Measurements from ENCODE around the gene IQSEC2. TPM values are rescaled to one million over a fixed set of nuclear protein-coding genes. Genes with fewer than 3 reads are reported as not detected.

Gene IQSEC2
- total and polyA plus RNA-seq, 9 of the 15 experiments (the other 6 are each of a cell fraction or from before 2014, with no cell fraction given): 2.7 to 41.8 (median 20.1) TPM

DNA sequence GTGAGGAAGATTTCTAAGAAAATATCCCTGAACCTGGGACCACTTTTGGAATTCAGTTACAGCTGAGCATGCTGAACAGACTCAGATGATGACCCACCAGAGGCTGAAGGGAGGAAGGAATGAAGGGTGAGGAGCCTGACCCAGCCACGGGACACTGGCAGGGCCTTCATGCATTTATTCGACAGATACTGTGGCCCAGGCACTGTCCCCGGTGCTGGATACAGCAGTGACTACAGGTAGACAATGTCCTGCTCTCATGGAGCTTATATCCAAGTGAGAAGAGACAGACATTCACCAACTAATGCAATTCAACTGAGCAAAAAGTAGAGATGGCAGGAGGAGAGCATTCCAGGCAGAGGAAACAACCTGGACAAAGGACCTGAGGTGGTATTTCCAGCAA is 2.2 kb upstream of the IQSEC2 start:
- ATAC-seq (no peak), DNase-seq (ENCODE audit: extremely low read depth in 1 of 4, low spot score in 3 of 4) (no peak), FAIRE-seq (no peak)
- Histone ChIP-seq H3K4me3 (no peak overlapping the region), H3K27me3 (ENCODE audit: control insufficient read depth in 2 of 2, insufficient read depth in 2 of 2, low read length in 2 of 2) (no peaks in the 10 kb centered on the region), H3K4me2 (ENCODE audit: insufficient read depth, low read length) (no peak overlapping the region), H3K27ac (ENCODE audit: extremely low read depth, low read depth, low read length) (no peak overlapping the region), H2AFZ (ENCODE audit: low read depth, low read length) (no peak overlapping the region), H3K36me3 (ENCODE audit: control insufficient read depth, insufficient read depth, low read length) (no peaks in the 10 kb centered on the region), H3K9ac (ENCODE audit: insufficient read depth in 1 of 2, low read depth in 2 of 2, low read length in 2 of 2) (no peak overlapping the region), H3K79me2 (ENCODE audit: control insufficient read depth, insufficient read depth, low read length) (peaks cover 23% of the 10 kb centered on the region), H3K9me3 (replicated peaks; ENCODE audit: control insufficient read depth, insufficient read depth, low read depth, low read length) (no peaks in the 10 kb centered on the region), H4K20me1 (replicated peaks; ENCODE audit: control insufficient read depth, insufficient read depth, low read length) (no peaks in the 10 kb centered on the region), H3K9me1 (ENCODE audit: control insufficient read depth, insufficient read depth, low read length) (no peaks in the 10 kb centered on the region), H3K4me1 (replicated peaks in 1 of 2; ENCODE audit: control insufficient read depth in 2 of 2, insufficient read depth in 2 of 2, low read length in 2 of 2) (peaks cover 11 to 44% of the 10 kb centered on the region in 2 experiments; a peak in 4 of 5 replicates)
- ChIA-PET CTCF (ENCODE audit: low intra/inter-chr PET ratio) (no interaction called here), POLR2A (interaction anchor here (1.2 kb wide), 1 partner anchor 139 kb away, joined by 4 read pairs; the partner anchor contains the start of genes RIBC1 and SMC1A)
- no TSS peak for BruUV-seq (replicated peaks)
- TF ChIP-seq ETV1 (tag; conservative IDR thresholded peaks at IDR 0.05; ENCODE audit: low read depth) (no peak), KHSRP (IDR thresholded peaks at IDR 0.05) (no peak)
- TF ChIP-seq, protein P1, sequence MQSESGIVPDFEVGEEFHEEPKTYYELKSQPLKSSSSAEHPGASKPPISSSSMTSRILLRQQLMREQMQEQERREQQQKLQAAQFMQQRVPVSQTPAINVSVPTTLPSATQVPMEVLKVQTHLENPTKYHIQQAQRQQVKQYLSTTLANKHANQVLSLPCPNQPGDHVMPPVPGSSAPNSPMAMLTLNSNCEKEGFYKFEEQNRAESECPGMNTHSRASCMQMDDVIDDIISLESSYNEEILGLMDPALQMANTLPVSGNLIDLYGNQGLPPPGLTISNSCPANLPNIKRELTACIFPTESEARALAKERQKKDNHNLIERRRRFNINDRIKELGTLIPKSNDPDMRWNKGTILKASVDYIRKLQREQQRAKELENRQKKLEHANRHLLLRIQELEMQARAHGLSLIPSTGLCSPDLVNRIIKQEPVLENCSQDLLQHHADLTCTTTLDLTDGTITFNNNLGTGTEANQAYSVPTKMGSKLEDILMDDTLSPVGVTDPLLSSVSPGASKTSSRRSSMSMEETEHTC (IDR thresholded peaks at IDR 0.05): no peak
- TF ChIP-seq, protein P2, sequence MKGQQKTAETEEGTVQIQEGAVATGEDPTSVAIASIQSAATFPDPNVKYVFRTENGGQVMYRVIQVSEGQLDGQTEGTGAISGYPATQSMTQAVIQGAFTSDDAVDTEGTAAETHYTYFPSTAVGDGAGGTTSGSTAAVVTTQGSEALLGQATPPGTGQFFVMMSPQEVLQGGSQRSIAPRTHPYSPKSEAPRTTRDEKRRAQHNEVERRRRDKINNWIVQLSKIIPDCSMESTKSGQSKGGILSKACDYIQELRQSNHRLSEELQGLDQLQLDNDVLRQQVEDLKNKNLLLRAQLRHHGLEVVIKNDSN (CRISPR knock-in tag; IDR thresholded peaks at IDR 0.05): no peak
- TF ChIP-seq, protein P3, sequence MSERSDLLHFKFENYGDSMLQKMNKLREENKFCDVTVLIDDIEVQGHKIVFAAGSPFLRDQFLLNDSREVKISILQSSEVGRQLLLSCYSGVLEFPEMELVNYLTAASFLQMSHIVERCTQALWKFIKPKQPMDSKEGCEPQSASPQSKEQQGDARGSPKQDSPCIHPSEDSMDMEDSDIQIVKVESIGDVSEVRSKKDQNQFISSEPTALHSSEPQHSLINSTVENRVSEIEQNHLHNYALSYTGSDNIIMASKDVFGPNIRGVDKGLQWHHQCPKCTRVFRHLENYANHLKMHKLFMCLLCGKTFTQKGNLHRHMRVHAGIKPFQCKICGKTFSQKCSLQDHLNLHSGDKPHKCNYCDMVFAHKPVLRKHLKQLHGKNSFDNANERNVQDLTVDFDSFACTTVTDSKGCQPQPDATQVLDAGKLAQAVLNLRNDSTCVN (CRISPR knock-in tag; IDR thresholded peaks at IDR 0.05): no peak
- in situ Hi-C loops (cut with MboI) (no loop called here), intact Hi-C loops (cut with micrococcal nuclease) (no loop called here)
- 61% methylated on average over 2 of the region's 3 CpGs for WGBS (ENCODE audit: insufficient coverage, low coverage, missing lambda C conversion rate)

Data from K562 (cell line).